A673 (cell line): ENCODE results near the gene UBTD1.

Experiments used
- EZH2 ChIP-seq: fragments of 200-600 bp; sonication (generic); IDR thresholded peaks from 2 replicates; pipeline ENCODE4 v1.6.1; 2017; ENCODE audit warnings: borderline replicate concordance, low read depth, mild to moderate bottlenecking, mixed read lengths, antibody characterized with exemption, low read length; ENCODE audit not compliant: poor library complexity, severe bottlenecking
- TF ChIP-seq, protein P1 (sequence below): fragments of 300-800, 200-600 bp; sonication (generic); conservative IDR thresholded peaks from 2 replicates; pipeline ENCODE4 v1.5.1; 2017; ENCODE audit warnings: low read depth, mild to moderate bottlenecking, antibody characterized with exemption, low read length, moderate library complexity, mixed read lengths

DNA sequence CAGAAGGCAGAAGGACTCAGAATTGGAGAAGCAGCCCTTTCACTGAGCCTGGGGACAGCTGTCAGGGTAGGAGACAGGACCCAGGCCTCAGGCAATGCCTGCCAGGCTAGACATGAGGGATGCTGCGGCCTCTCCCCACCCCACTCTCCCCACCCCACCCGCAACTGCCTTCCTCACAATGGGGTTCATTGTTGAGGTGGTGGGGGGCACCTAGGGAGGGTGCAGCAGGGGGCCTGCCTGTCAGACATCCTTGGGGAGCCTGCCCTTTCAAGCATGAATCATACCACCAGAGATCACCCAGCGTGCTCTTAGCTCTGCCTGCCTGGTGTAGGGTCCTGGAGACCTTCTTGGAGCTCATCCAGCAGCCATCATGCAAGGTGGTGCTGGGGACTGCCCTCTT is 90.8 kb downstream of the UBTD1 start, which contains the start of gene C10orf62:
- no peak for TF ChIP-seq EZH2
- TF ChIP-seq, protein P1, sequence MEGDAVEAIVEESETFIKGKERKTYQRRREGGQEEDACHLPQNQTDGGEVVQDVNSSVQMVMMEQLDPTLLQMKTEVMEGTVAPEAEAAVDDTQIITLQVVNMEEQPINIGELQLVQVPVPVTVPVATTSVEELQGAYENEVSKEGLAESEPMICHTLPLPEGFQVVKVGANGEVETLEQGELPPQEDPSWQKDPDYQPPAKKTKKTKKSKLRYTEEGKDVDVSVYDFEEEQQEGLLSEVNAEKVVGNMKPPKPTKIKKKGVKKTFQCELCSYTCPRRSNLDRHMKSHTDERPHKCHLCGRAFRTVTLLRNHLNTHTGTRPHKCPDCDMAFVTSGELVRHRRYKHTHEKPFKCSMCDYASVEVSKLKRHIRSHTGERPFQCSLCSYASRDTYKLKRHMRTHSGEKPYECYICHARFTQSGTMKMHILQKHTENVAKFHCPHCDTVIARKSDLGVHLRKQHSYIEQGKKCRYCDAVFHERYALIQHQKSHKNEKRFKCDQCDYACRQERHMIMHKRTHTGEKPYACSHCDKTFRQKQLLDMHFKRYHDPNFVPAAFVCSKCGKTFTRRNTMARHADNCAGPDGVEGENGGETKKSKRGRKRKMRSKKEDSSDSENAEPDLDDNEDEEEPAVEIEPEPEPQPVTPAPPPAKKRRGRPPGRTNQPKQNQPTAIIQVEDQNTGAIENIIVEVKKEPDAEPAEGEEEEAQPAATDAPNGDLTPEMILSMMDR: no peak
